ENCODE results near the gene TAF12.
"Not testable (repeated sequence)": the region's sequence is repeated elsewhere in the genome, so short reads cannot be mapped to it uniquely, and the experiment has no call there.

The TAF12 gene

DNA sequence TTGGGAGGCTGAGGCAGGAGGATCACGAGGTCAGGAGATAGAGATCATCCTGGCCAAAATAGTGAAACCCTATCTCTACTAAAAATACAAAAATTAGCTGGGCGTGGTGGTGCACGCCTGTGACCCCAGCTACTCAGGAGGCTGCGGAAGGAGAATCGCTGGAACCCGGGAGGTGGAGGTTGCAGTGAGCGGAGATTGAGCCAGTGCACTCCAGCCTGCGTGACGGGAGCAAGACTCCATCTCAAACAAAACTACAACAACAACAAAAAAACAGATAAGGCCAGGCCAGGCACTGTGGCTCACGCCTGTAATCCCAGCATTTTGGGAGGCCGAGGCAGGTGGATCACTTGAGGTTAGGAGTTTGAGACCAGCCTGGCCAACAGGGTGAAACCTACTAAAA lies 2.5 kb upstream of the TAF12 start:
- not testable (repeated sequence) for H3K4me3 ChIP-seq (ENCODE audit: low read depth, low read length)

- no peak overlapping the region for H3K4me3 ChIP-seq (ENCODE audit: low read depth, low read length)
Observed at GRCh38 chr1:28644494-28644893, 1.6 kb upstream of the TAF12 start.

GRCh38 chr1:28642056-28642846 lies 616 bp downstream of the TAF12 start:
- H3K4me3 ChIP-seq (ENCODE audit: low read depth, low read length): peak overlapping the region; percentile 98

GRCh38 chr1:28640766-28641165 lies 2.1 kb downstream of the TAF12 start:
- no peak overlapping the region for H3K4me3 ChIP-seq (ENCODE audit: low read depth, low read length)

- no peak overlapping the region for H3K4me3 ChIP-seq (ENCODE audit: low read depth, low read length)
Observed at GRCh38 chr1:28632560-28632959, 10.3 kb downstream of the TAF12 start.

DNA sequence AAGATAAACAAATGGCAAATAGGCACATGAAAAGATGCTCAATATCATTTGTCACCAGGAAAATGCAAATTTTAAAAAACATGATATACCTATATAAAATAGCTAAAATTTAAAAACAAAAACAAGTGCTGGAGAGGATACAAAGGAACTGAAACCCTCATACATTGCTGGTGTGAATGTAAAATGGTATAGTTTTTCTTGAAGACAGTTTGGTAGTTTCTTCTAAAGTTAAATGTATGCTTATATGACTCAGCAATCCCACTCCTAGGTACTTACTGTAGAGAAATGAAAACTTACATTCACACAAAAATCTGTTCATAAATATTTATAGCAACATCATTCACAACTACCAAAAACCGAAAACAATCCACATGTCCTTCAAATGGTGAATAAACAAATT lies 11.2 kb downstream of the TAF12 start:
- H3K4me3 ChIP-seq (ENCODE audit: low read depth, low read length): no peak overlapping the region

DNA sequence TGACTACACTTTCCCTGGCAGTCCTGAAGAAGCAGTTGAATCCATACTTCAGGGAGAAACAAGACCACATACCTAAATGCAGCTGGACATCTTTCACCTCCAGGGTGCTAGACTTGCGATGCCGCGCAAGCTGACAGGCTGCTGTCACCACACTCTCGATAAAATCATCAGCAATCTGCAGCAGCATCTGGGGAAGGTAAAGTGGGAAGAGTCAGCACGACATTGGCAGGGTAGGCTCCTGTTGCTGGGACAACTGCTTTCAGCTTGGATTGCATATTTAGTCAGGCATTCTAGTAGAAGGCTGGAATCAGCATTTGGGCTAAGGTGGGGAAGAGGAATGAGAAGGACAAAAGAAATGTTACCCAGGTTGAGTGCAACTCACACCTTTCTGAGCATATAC lies 29.7 kb downstream of the TAF12 start:
- no peak overlapping the region for H3K4me3 ChIP-seq (ENCODE audit: low read depth, low read length)

- H3K4me3 ChIP-seq (ENCODE audit: low read depth, low read length): no peak overlapping the region
Observed at GRCh38 chr1:28606771-28607170, 36.1 kb downstream of the TAF12 start.

DNA sequence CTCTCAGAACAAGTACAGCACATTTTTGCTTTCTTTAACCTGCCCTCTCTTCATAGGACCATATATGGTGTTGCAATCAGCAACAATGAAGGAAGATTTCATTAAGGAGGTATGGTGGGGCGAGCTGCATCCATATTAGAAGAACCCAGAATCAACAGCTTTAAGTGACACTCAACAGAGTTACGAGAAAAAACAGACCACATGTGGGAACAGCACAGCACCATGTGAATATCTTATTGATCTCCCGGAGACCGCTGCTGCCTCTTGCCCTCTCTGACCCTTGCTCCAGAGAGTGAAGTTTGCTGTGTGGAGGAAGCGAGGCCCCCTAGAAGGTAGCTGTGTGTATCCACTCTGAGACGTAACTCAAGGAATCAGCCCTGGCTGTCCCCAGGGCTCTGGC lies 37.9 kb downstream of the TAF12 start:
- H3K4me3 ChIP-seq (ENCODE audit: low read depth, low read length): no peak overlapping the region

GRCh38 chr1:28604411-28604810 lies 38.5 kb downstream of the TAF12 start:
- no peak overlapping the region for H3K4me3 ChIP-seq (ENCODE audit: low read depth, low read length)

- no peak overlapping the region for H3K4me3 ChIP-seq (ENCODE audit: low read depth, low read length)
Observed at GRCh38 chr1:28602536-28603439, 40.1 kb downstream of the TAF12 start.

- no peak overlapping the region for H3K4me3 ChIP-seq (ENCODE audit: low read depth, low read length)
Observed at GRCh38 chr1:28601696-28602095, 41.2 kb downstream of the TAF12 start.

GRCh38 chr1:28596276-28596675 lies 46.6 kb downstream of the TAF12 start:
- H3K4me3 ChIP-seq (ENCODE audit: low read depth, low read length): not testable (repeated sequence)

DNA sequence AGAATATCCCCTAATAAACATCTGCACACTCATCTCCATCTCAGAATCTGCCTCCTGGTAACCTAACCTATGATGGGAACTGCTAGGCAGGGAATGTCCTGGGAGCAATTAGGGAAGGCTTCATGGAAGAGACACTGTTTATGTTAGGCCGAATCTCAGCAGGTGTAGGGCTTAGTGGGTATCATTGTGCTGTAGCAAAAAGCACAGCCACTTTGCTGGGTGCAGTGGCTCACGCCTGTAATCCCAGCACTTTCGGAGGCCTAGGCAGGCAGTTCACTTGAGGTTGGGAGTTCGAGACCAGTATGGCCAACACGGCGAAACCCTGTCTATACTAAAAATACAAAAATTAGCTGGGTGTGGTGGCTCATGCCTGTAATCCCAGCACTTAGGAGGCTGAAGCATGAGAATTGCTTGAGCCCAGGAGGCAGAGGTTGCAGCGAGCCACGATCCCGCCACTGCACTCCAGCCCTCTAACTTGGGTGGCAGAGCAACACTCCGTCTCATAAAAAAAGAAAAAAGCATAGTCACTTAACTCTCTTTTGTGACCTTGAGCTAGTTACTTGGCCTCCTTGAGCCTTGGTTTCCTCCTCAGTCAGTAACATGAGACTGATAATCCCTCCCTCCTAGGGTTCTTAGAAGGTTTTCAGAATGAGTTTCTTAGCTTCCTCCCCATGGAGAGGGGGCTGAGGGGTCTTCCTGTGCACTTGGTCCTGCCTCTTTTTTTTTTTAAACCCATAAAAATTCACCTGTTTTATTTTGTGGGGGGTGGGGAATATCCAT lies 47.3 kb downstream of the TAF12 start:
- H3K4me3 ChIP-seq (ENCODE audit: low read depth, low read length): no peak overlapping the region

GRCh38 chr1:28594686-28595411 lies 48.0 kb downstream of the TAF12 start:
- not testable (repeated sequence) for H3K4me3 ChIP-seq (ENCODE audit: low read depth, low read length)

DNA sequence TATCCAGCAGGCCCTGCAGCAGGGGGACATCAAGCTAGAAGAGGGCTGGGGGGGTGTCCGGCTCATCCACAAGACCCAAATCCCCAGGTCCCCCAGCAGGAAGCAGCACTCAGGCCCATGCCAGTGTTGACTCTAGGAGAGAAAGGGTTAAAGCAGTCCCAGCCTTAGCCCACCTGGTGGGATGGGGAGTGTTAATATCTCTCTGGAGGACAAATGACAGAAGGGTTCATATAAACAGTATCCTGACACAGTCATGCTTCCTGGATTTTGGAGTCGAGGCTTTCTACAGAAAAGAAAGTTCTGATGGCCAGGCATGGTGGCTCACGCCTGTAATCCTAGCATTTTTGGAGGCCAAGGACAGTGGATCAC lies 48.9 kb downstream of the TAF12 start:
- not testable (repeated sequence) for H3K4me3 ChIP-seq (ENCODE audit: low read depth, low read length)

DNA sequence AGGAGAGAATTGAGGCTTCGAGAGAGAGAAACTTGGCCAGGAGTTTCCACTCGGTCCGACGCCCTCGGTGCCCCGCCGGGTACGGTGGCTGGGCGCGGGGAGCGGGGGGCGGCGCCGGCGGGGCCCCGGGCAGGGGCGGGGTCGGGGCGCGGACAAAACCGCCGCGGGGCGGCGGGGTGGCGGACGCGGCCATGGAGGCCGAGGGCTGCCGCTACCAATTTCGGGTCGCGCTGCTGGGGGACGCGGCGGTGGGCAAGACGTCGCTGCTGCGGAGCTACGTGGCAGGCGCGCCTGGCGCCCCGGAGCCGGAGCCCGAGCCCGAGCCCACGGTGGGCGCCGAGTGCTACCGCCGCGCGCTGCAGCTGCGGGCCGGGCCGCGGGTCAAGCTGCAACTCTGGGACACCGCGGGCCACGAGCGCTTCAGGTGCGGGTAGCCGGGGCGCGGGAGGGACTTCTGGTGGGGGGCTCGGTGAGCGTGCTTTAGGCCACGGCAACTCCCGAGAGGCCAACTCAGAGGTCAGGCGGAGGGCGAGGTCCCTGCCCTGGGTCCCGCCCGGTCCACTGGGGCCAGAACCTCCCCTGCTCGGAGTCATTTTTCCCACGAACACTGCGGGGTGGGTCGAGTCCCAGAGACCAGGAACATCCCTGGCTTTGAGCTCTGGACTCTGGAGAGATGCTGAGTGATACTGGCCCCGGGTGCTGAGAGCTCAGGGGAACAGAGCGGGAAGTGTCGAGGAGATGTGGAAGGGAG lies 50.4 kb downstream of the TAF12 start:
- peak overlapping the region; percentile 45 for H3K4me3 ChIP-seq (ENCODE audit: low read depth, low read length)

DNA sequence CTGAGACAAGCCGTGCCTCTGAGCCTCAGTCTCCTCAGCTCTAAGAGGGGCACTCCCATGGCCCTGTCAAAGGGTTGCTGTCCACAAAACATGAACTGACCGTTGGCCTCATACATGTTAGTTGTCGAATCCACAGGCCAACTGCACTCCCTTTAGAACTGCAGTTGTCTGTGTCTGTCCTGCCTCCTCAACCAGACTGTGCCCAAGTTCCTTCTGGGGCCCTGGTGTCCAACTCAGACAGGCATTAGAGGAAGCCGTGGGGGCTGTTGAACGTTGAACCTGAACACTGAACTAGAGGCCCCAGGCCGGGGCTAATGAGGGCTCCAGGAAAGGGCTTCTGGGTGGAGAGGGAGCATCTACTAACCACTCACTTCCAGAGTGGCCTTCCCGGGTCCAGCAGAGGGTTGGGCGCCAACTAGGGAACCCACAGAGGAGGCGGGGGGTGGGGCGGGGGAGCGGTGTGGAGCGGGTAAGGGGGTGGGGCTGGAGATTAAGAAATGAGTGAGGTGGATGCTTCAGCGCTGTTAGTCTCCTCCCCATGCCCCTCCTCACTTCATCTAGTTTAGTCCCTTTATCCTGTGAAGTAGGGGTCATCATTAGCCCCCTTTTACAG lies 51.1 kb downstream of the TAF12 start, which contains the start of gene RAB42:
RAB42 (plus strand) TSS at position 558 of the 613 bp plus-strand sequence. CDS start 247 bp downstream, outside the sequence.
- H3K4me3 ChIP-seq (ENCODE audit: low read depth, low read length): peak within 1 kb of the TSS; percentile 45

GRCh38 chr1:28586585-28587391 lies 56.1 kb downstream of the TAF12 start:
- H3K4me3 ChIP-seq (ENCODE audit: low read depth, low read length): not testable (repeated sequence)
